HepG2 (cell line): ENCODE results near the gene ANKRD11. TPM values are rescaled to one million over a fixed set of nuclear protein-coding genes. Genes with fewer than 3 reads are reported as not detected.
A peak's percentile ranks its signal among the peaks of the same experiment; 100 is the strongest.

Source experiments
- ATAC-seq: fragments of 200-7000 bp; cut with Tn5 transposase; 3 replicates; pipeline ENCODE4 v1.9.1; 2020; ENCODE audit warnings: mild to moderate bottlenecking, moderate library complexity
- BruUV-seq: library from RNA; stranded (reverse); fragments of 400-500 nt; replicated peaks from 2 replicates; lab custom pipeline; 2021; lab: Mats Ljungman, UMichigan
- CTCF ChIA-PET: fragments of 300-600 bp; formaldehyde crosslinking; extraction: SDS; loops from one replicate; lab custom pipeline; 2021; ENCODE audit warnings: low total read pairs, inconsistent platforms, low intra/inter-chr PET ratio; lab: Yijun Ruan, JAX
- POLR2A ChIA-PET: fragments of 350-600 bp; sonication (Branson Sonifier 250); formaldehyde crosslinking; loops from one replicate; lab custom pipeline; 2020; ENCODE audit warnings: antibody characterized with exemption, inconsistent platforms; lab: Yijun Ruan, JAX
- DNase-seq: peaks from one replicate; pipeline ENCODE4 v3.0.0-alpha.2; 2015; ENCODE audit warnings: low spot score
- FAIRE-seq: peaks from 3 replicates; lab custom pipeline; 2011; peaks lifted over from hg19 to GRCh38; lab: Jason Lieb, UNC
- H2AFZ ChIP-seq: one replicate; pipeline ENCODE4 v1.6.1; 2011; ENCODE audit warnings: low read length, inconsistent platforms
- H3K27ac ChIP-seq: fragments of 300-600 bp; 3 replicates; pipeline ENCODE4 v1.8.0; 2011; ENCODE audit warnings: mixed run types, mild to moderate bottlenecking, mixed read lengths, low read length, inconsistent platforms; ENCODE audit not compliant: insufficient read depth; ENCODE audit errors: extremely low read length
- H3K27me3 ChIP-seq, 2 experiments: fragments of 200-600 bp in 1 of 2; 2 replicates in 1 of 2; 3 replicates in 1 of 2; pipeline versions ENCODE4 v1.6.0 to v1.8.0; 2011; ENCODE audit warnings: low read length in 2 of 2, mild to moderate bottlenecking in 2 of 2, moderate library complexity in 2 of 2, inconsistent platforms in 1 of 2; ENCODE audit not compliant: insufficient read depth in 2 of 2, control insufficient read depth in 1 of 2
- H3K36me3 ChIP-seq, 2 experiments: fragments of 200-600 bp in 1 of 2; replicated peaks in 1 of 2; 2 replicates in 1 of 2; 3 replicates in 1 of 2; pipeline versions ENCODE4 v1.5.1 to v1.8.0; 2011; ENCODE audit warnings: low read length in 2 of 2, inconsistent platforms in 1 of 2; ENCODE audit not compliant: insufficient read depth in 2 of 2, control insufficient read depth in 1 of 2
- H3K4me1 ChIP-seq: 2 replicates; pipeline ENCODE4 v1.5.1; 2012; ENCODE audit warnings: low read length, inconsistent platforms; ENCODE audit not compliant: insufficient read depth
- H3K4me2 ChIP-seq: 2 replicates; pipeline ENCODE4 v1.6.0; 2011; ENCODE audit warnings: low read depth, low read length, inconsistent platforms
- H3K4me3 ChIP-seq, 3 experiments: fragments of 200-600 bp in 1 of 3; sonication (generic), shearing (Covaris generic) in 1 of 3; replicated peaks in 1 of 3; 2 replicates each; pipeline ENCODE4 v1.5.1; 2011 to 2016; ENCODE audit warnings: low read length in 3 of 3, inconsistent platforms in 2 of 3, low read depth in 2 of 3, mild to moderate bottlenecking in 2 of 3, control low read depth in 1 of 3, mixed read lengths in 1 of 3; ENCODE audit not compliant: insufficient read depth in 1 of 3
- H3K79me2 ChIP-seq: one replicate; pipeline ENCODE4 v1.6.1; 2011; ENCODE audit warnings: low read length, inconsistent platforms; ENCODE audit not compliant: insufficient read depth
- H3K9ac ChIP-seq: 2 replicates; pipeline ENCODE4 v1.6.0; 2011; ENCODE audit warnings: mild to moderate bottlenecking, low read depth, low read length, inconsistent platforms; ENCODE audit not compliant: insufficient read depth
- H3K9me3 ChIP-seq: 2 replicates; pipeline ENCODE4 v1.5.1; 2012; ENCODE audit warnings: mild to moderate bottlenecking, low read length
- H4K20me1 ChIP-seq: 2 replicates; pipeline ENCODE4 v1.6.0; 2011; ENCODE audit warnings: inconsistent platforms, mild to moderate bottlenecking, low read length, moderate library complexity; ENCODE audit not compliant: insufficient read depth
- AGO2 ChIP-seq: fragments of 200-400 bp; formaldehyde crosslinking; optimal IDR thresholded peaks from 2 replicates; pipeline ENCODE3; 2017; ENCODE audit warnings: mild to moderate bottlenecking, low read depth, low read length, moderate library complexity
- GATAD1 ChIP-seq: IDR thresholded peaks from 2 replicates; pipeline ENCODE4 v1.6.1; 2016; ENCODE audit warnings: missing genetic modification reagents, missing compliant biosample characterization
- HNRNPLL ChIP-seq: fragments of 200-400 bp; formaldehyde crosslinking; IDR thresholded peaks from 2 replicates; pipeline ENCODE4 v1.6.1; 2017; ENCODE audit warnings: mild to moderate bottlenecking, low read depth, low read length; ENCODE audit not compliant: poor library complexity, severe bottlenecking
- KLF13 ChIP-seq: sonication (generic); formaldehyde crosslinking; IDR thresholded peaks from 2 replicates; pipeline ENCODE4 v1.4.0; 2020; ENCODE audit warnings: mild to moderate bottlenecking, missing genetic modification reagents
- ONECUT2 ChIP-seq: sonication (generic); formaldehyde crosslinking; IDR thresholded peaks from 2 replicates; pipeline ENCODE4 v1.4.0; 2020; ENCODE audit warnings: missing genetic modification reagents
- RBFOX2 ChIP-seq: fragments of 200-400 bp; formaldehyde crosslinking; IDR thresholded peaks from 2 replicates; pipeline ENCODE4 v1.6.1; 2017; ENCODE audit warnings: low read depth, mild to moderate bottlenecking, low read length
- SALL1 ChIP-seq: sonication (generic); formaldehyde crosslinking; IDR thresholded peaks from 2 replicates; pipeline ENCODE4 v1.8.0; 2022; ENCODE audit warnings: mild to moderate bottlenecking, missing genetic modification reagents
- YEATS4 ChIP-seq: sonication (generic); formaldehyde crosslinking; IDR thresholded peaks from 2 replicates; pipeline ENCODE4 v1.4.0; 2020; ENCODE audit warnings: missing genetic modification reagents, borderline replicate concordance
- ZBTB38 ChIP-seq: sonication (generic); formaldehyde crosslinking; IDR thresholded peaks from 2 replicates; pipeline ENCODE4 v1.5.1; 2020; ENCODE audit warnings: mild to moderate bottlenecking, missing genetic modification reagents
- ZNF331 ChIP-seq: sonication (generic); formaldehyde crosslinking; IDR thresholded peaks from 2 replicates; pipeline ENCODE4 v1.4.0; 2020; ENCODE audit warnings: missing genetic modification reagents
- ZNF337 ChIP-seq: sonication (generic); formaldehyde crosslinking; IDR thresholded peaks from 2 replicates; pipeline ENCODE4 v1.5.1; 2020; ENCODE audit warnings: missing genetic modification reagents, low read depth, mild to moderate bottlenecking, borderline replicate concordance
- ZNF430 ChIP-seq: sonication (generic); formaldehyde crosslinking; IDR thresholded peaks from 2 replicates; pipeline ENCODE4 v1.9.0; 2021; ENCODE audit warnings: mild to moderate bottlenecking, missing genetic modification reagents
- ZNF607 ChIP-seq: sonication (generic); formaldehyde crosslinking; IDR thresholded peaks from 2 replicates; pipeline ENCODE4 v1.5.1; 2020; ENCODE audit warnings: missing genetic modification reagents, mild to moderate bottlenecking, borderline replicate concordance
- WGBS: methylation state at CpG from one replicate; pipeline ENCODE4 v1.1.6; 2017; ENCODE audit warnings: low lambda C conversion rate; 5-methylcytosine and 5-hydroxymethylcytosine counted together
- in situ Hi-C: cut with HindIII; loops from 2 replicates; pipeline ENCODE4 v1.10.0; 2017; ENCODE audit warnings: low pct_unique_long_range_greater_than_20kb; ENCODE audit not compliant: extremely low pct_ligation_motif_present
- intact Hi-C: fragments of 100-400 bp; cut with micrococcal nuclease; formaldehyde crosslinking; loops from one replicate; pipeline ENCODE4 v1.10.0; 2022; ENCODE audit not compliant: unreplicated experiment
- polyA plus RNA-seq, 8 experiments: library from polyadenylated mRNA; depleted of rRNA in 3 of 8; stranded (reverse) in 7 of 8; unstranded in 1 of 8; fragments of >200 nt; fragmentation: Illumina TruSeq in 4 of 8; extraction: Trizol in 4 of 8; gene quantifications; 2 replicates each; pipeline versions ENCODE4 v1.2.1 to v1.2.3, GENCODE V29; 2011 to 2016; ENCODE audit warnings: low read depth in 4 of 8, missing spikeins in 1 of 8, mixed read lengths in 1 of 8; ENCODE audit not compliant: insufficient read depth in 1 of 8
- total RNA-seq, 5 experiments: library from RNA; depleted of rRNA; stranded (reverse); fragments of >200 nt; fragmentation: Illumina TruSeq; extraction: Trizol; gene quantifications; 2 replicates each; pipeline ENCODE4 v1.2.3, GENCODE V29; 2016; ENCODE audit warnings: low read depth in 1 of 5

Gene ANKRD11
- total and polyA plus RNA-seq, 2 of the 13 experiments (the other 11 are each of a cell fraction or from before 2014, with no cell fraction given) = 21.4 to 38.4 TPM

- Histone ChIP-seq H3K4me2 (no peak overlapping the region), H3K27me3 (no peaks in the 10 kb centered on the region), H3K27ac (no peak overlapping the region), H3K4me1 (no peaks in the 10 kb centered on the region), H3K9ac (no peak overlapping the region), H3K9me3 (no peaks in the 10 kb centered on the region), H2AFZ (no peak overlapping the region), H3K4me3 (no peak overlapping the region), H3K79me2 (peaks cover 19% of the 10 kb centered on the region), H4K20me1 (no peaks in the 10 kb centered on the region), H3K36me3 (peaks cover 56 to 87% of the 10 kb centered on the region in 2 experiments)
- BruUV-seq = no TSS peak
- TF ChIP-seq SALL1 (CRISPR knock-in tag) = no peak
- TF ChIP-seq RBFOX2 = peak; percentile 39; the same call in 1 of the 2 replicates
- CTCF ChIA-PET = no interaction called here
- intact Hi-C loops = no loop called here
- FAIRE-seq (no peak), ATAC-seq (no peak), DNase-seq (no peak)
- POLR2A ChIA-PET = no interaction called here
- 96% methylated on average over 32 of the region's 32 CpGs for WGBS
- in situ Hi-C loops = no loop called here
Measured at GRCh38 chr16:89523680-89524344, 33.5 kb upstream of the ANKRD11 start.

- intact Hi-C loops = no loop called here
- ChIA-PET CTCF (no interaction called here), POLR2A (no interaction called here)
- peaks cover 57 to 93% of the 10 kb centered on the region in 2 experiments for H3K36me3 ChIP-seq
- 97% methylated on average over 25 of the region's 31 CpGs for WGBS
- H3K4me1 ChIP-seq = no peaks in the 10 kb centered on the region
- no TSS peak for BruUV-seq
- in situ Hi-C loops = no loop called here
- DNase-seq = no peak
- H3K9me3 ChIP-seq = no peaks in the 10 kb centered on the region
- no peak overlapping the region for H3K4me3 ChIP-seq
- H2AFZ ChIP-seq = no peak overlapping the region
- no peak overlapping the region for H3K4me2 ChIP-seq
- H3K79me2 ChIP-seq = peaks cover 32% of the 10 kb centered on the region
- H3K27ac ChIP-seq = no peak overlapping the region
- no peak for TF ChIP-seq ZNF331 (CRISPR knock-in tag)
- TF ChIP-seq ONECUT2 (CRISPR knock-in tag) = no peak
- no peak for TF ChIP-seq ZNF430
- no peak for TF ChIP-seq ZNF337 (CRISPR knock-in tag)
- peak; percentile 49; the same call in 1 of the 2 replicates for TF ChIP-seq RBFOX2
- TF ChIP-seq GATAD1 (CRISPR knock-in tag) = no peak
- TF ChIP-seq ZNF607 (CRISPR knock-in tag) = 0 out of 2 replicates have a peak, but pooled peaks have one; percentile 28
- TF ChIP-seq KLF13 = no peak
- TF ChIP-seq ZBTB38 (CRISPR knock-in tag) = 0 out of 2 replicates have a peak, but pooled peaks have one; percentile 38
- TF ChIP-seq AGO2 = peak; percentile 75
- peak; percentile 24 for TF ChIP-seq HNRNPLL
- no peak for TF ChIP-seq YEATS4 (CRISPR knock-in tag)
- H4K20me1 ChIP-seq = no peaks in the 10 kb centered on the region; the same call in 1 of the 2 replicates
- no peaks in the 10 kb centered on the region for H3K27me3 ChIP-seq
- H3K9ac ChIP-seq = no peak overlapping the region
- no peak for ATAC-seq
- FAIRE-seq = no peak
Measured at GRCh38 chr16:89522287-89522686, 31.9 kb upstream of the ANKRD11 start.
